GM21737 (cell line): Measurements from ENCODE around the gene HYI.
"Not testable (repeated sequence)": the region's sequence is repeated elsewhere in the genome, so short reads cannot be mapped to it uniquely, and the experiment has no call there.

Experiments used
- ATAC-seq: cut with Tn5 transposase; IDR thresholded peaks from one replicate; pipeline ENCODE4 v1.9.1; 2021; ENCODE audit warnings: mild to moderate bottlenecking, moderate library complexity; ENCODE audit not compliant: unreplicated experiment

Gene HYI

GRCh38 chr1:43453442-43454269 lies at the start of gene HYI:
Gene HYI, minus strand, starts transcription at chr1:43453931. Its CDS starts 138 bp downstream, at chr1:43453793.
- no peak for ATAC-seq

GRCh38 chr1:43501806-43502205 lies 48.1 kb upstream of the HYI start:
- ATAC-seq, result not testable (repeated sequence)

GRCh38 chr1:43499898-43500297 lies 46.2 kb upstream of the HYI start:
- no peak for ATAC-seq

GRCh38 chr1:43495204-43495603 lies 41.5 kb upstream of the HYI start:
- no peak for ATAC-seq

- ATAC-seq, result no peak
Measured at GRCh38 chr1:43493661-43494450, 40.1 kb upstream of the HYI start.

GRCh38 chr1:43492826-43493225 lies 39.1 kb upstream of the HYI start:
- ATAC-seq, result no peak

- ATAC-seq, result no peak
Measured at GRCh38 chr1:43491061-43491460, 37.3 kb upstream of the HYI start.

GRCh38 chr1:43488165-43488564 lies 34.4 kb upstream of the HYI start:
- no peak for ATAC-seq

GRCh38 chr1:43484367-43484766 lies 30.6 kb upstream of the HYI start:
- ATAC-seq, result no peak

- ATAC-seq, result no peak
Measured at GRCh38 chr1:43482215-43482614, 28.5 kb upstream of the HYI start.

- ATAC-seq, result no peak
Measured at GRCh38 chr1:43481491-43481890, 27.8 kb upstream of the HYI start.

GRCh38 chr1:43479414-43479813 lies 25.7 kb upstream of the HYI start:
- ATAC-seq, result no peak

GRCh38 chr1:43477716-43478115 lies 24.0 kb upstream of the HYI start:
- ATAC-seq, result no peak

GRCh38 chr1:43475611-43476401 lies 22.1 kb upstream of the HYI start:
- ATAC-seq, result not testable (repeated sequence)

- ATAC-seq, result no peak
Measured at GRCh38 chr1:43473463-43473862, 19.7 kb upstream of the HYI start.

GRCh38 chr1:43472463-43473151 lies 18.9 kb upstream of the HYI start:
- not testable (repeated sequence) for ATAC-seq

GRCh38 chr1:43472087-43472462 lies 18.3 kb upstream of the HYI start:
- ATAC-seq, result no peak

- ATAC-seq, result no peak
Measured at GRCh38 chr1:43469932-43470331, 16.2 kb upstream of the HYI start.

GRCh38 chr1:43468414-43468813 lies 14.7 kb upstream of the HYI start:
- ATAC-seq, result no peak

- no peak for ATAC-seq
Measured at GRCh38 chr1:43466403-43466802, 12.7 kb upstream of the HYI start.
